Mesenchymal stem cell (in vitro differentiated cells and primary cell): ENCODE measurements around the gene MTG1.

Experiments used
- DNase-seq: peaks from one replicate; pipeline ENCODE4 v3.0.0-alpha.2; 2013
- H2AFZ ChIP-seq: one replicate; pipeline ENCODE4 v1.6.1; 2013; ENCODE audit warnings: low read depth, mild to moderate bottlenecking, control low read depth, inconsistent platforms, low read length, moderate library complexity
- H2AK5ac ChIP-seq: 2 replicates; pipeline ENCODE4 v1.6.1; 2013; ENCODE audit warnings: low read length, moderate library complexity, mild to moderate bottlenecking, inconsistent platforms; ENCODE audit not compliant: severe bottlenecking
- H2BK120ac ChIP-seq: one replicate; pipeline ENCODE4 v1.6.1; 2013; ENCODE audit warnings: low read depth, mild to moderate bottlenecking, inconsistent platforms, low read length, moderate library complexity
- H2BK12ac ChIP-seq, 2 experiments: one replicate each; pipeline ENCODE4 v1.6.1; 2013; ENCODE audit warnings: inconsistent platforms in 2 of 2, low read length in 2 of 2, mild to moderate bottlenecking in 2 of 2, moderate library complexity in 2 of 2, control low read depth in 1 of 2
- H2BK15ac ChIP-seq: one replicate; pipeline ENCODE4 v1.6.1; 2013; ENCODE audit warnings: mild to moderate bottlenecking, low read depth, inconsistent platforms; ENCODE audit not compliant: poor library complexity, severe bottlenecking
- H2BK5ac ChIP-seq: 2 replicates; pipeline ENCODE4 v1.6.1; 2013; ENCODE audit warnings: low read depth, mild to moderate bottlenecking, low read length, control low read depth, inconsistent platforms; ENCODE audit not compliant: poor library complexity, severe bottlenecking
- H3K14ac ChIP-seq, 2 experiments: one replicate each; pipeline ENCODE4 v1.6.1; 2013; ENCODE audit warnings: inconsistent platforms in 2 of 2, low read length in 2 of 2, control low read depth in 1 of 2, mild to moderate bottlenecking in 1 of 2, moderate library complexity in 1 of 2
- H3K18ac ChIP-seq, 2 experiments: one replicate each; pipeline ENCODE4 v1.6.1; 2013; ENCODE audit warnings: inconsistent platforms in 2 of 2, low read length in 2 of 2, control low read depth in 1 of 2, low read depth in 1 of 2, mild to moderate bottlenecking in 1 of 2
- H3K23ac ChIP-seq, 2 experiments: one replicate each; pipeline ENCODE4 v1.6.1; 2013; ENCODE audit warnings: inconsistent platforms in 2 of 2, low read length in 2 of 2, mild to moderate bottlenecking in 2 of 2, moderate library complexity in 2 of 2, control low read depth in 1 of 2
- H3K27ac ChIP-seq: 2 replicates; pipeline ENCODE4 v1.5.1; 2013; ENCODE audit warnings: mild to moderate bottlenecking, moderate library complexity, low read length, control low read depth, inconsistent platforms; ENCODE audit not compliant: poor library complexity, severe bottlenecking
- H3K27me3 ChIP-seq, 2 experiments: 2 replicates each; pipeline versions ENCODE4 v1.6.1 to v1.7.0; 2013; ENCODE audit warnings: low read length in 2 of 2, mild to moderate bottlenecking in 2 of 2, moderate library complexity in 2 of 2, control low read depth in 1 of 2, inconsistent platforms in 1 of 2; ENCODE audit not compliant: control insufficient read depth in 1 of 2, insufficient read depth in 1 of 2
- H3K36me3 ChIP-seq, 2 experiments: 2 replicates each; pipeline versions ENCODE4 v1.6.1 to v1.7.0; 2013; ENCODE audit warnings: low read length in 2 of 2, control low read depth in 1 of 2, inconsistent platforms in 1 of 2, low read depth in 1 of 2, mild to moderate bottlenecking in 1 of 2; ENCODE audit not compliant: insufficient read depth in 2 of 2, control insufficient read depth in 1 of 2
- H3K4ac ChIP-seq, 2 experiments: one replicate each; pipeline ENCODE4 v1.6.1; 2013; ENCODE audit warnings: inconsistent platforms in 2 of 2, low read length in 2 of 2, mild to moderate bottlenecking in 2 of 2, moderate library complexity in 2 of 2, control low read depth in 1 of 2, low read depth in 1 of 2
- H3K4me1 ChIP-seq: 2 replicates; pipeline ENCODE4 v1.6.1; 2013; ENCODE audit warnings: low read depth, low read length, control low read depth; ENCODE audit not compliant: control insufficient read depth, insufficient read depth
- H3K4me2 ChIP-seq: 2 replicates; pipeline ENCODE4 v1.6.1; 2013; ENCODE audit warnings: low read length, mild to moderate bottlenecking, inconsistent platforms; ENCODE audit not compliant: poor library complexity, severe bottlenecking
- H3K4me3 ChIP-seq, 2 experiments: 2 replicates each; pipeline versions ENCODE4 v1.5.1 to v1.7.0; 2013; ENCODE audit warnings: low read length in 2 of 2, mild to moderate bottlenecking in 2 of 2, control low read depth in 1 of 2, low read depth in 1 of 2; ENCODE audit not compliant: insufficient read depth in 1 of 2
- H3K79me1 ChIP-seq: replicated peaks from 2 replicates; pipeline ENCODE4 v1.6.1; 2013; ENCODE audit warnings: mild to moderate bottlenecking, control low read depth, low read length, inconsistent platforms; ENCODE audit not compliant: poor library complexity, severe bottlenecking
- H3K9ac ChIP-seq: 2 replicates; pipeline ENCODE4 v1.7.0; 2013; ENCODE audit warnings: mild to moderate bottlenecking, low read length, moderate library complexity
- H3K9me3 ChIP-seq: 2 replicates; pipeline ENCODE4 v1.7.0; 2013; ENCODE audit warnings: mild to moderate bottlenecking, low read length; ENCODE audit not compliant: control insufficient read depth
- H4K8ac ChIP-seq: one replicate; pipeline ENCODE4 v1.6.1; 2013; ENCODE audit warnings: inconsistent platforms, mild to moderate bottlenecking, low read length, moderate library complexity
- H4K91ac ChIP-seq: one replicate; pipeline ENCODE4 v1.6.1; 2013; ENCODE audit warnings: mild to moderate bottlenecking, low read length, inconsistent platforms
- WGBS: methylation state at CpG from one replicate; pipeline ENCODE4 v1.1.7; 2013; ENCODE audit warnings: mixed read lengths; 5-methylcytosine and 5-hydroxymethylcytosine counted together

The MTG1 gene

GRCh38 chr10:133418289-133418993 is 24.5 kb downstream of the MTG1 start:
- H3K27me3 ChIP-seq = peaks cover 0 to 4% of the 10 kb centered on the region in 2 experiments
- H3K18ac ChIP-seq = no peak overlapping the region
- no peak overlapping the region for H4K91ac ChIP-seq
- no peak overlapping the region for H4K8ac ChIP-seq
- H3K4ac ChIP-seq = no peak overlapping the region
- H2BK12ac ChIP-seq = no peak overlapping the region
- peaks cover 31% of the 10 kb centered on the region for H3K79me1 ChIP-seq
- no peak overlapping the region for H3K4me2 ChIP-seq
- DNase-seq = no peak
- H3K4me1 ChIP-seq = peaks cover 19% of the 10 kb centered on the region
- H3K4me3 ChIP-seq = no peak overlapping the region
- H2AFZ ChIP-seq = no peak overlapping the region
- no peak overlapping the region for H3K14ac ChIP-seq
- no peak overlapping the region for H2BK5ac ChIP-seq
- H3K23ac ChIP-seq = no peak overlapping the region
- H3K9ac ChIP-seq = no peak overlapping the region
- H2BK120ac ChIP-seq = no peak overlapping the region
- WGBS = 97% methylated on average over 14 of the region's 14 CpGs
- no peaks in the 10 kb centered on the region for H3K9me3 ChIP-seq
- no peak overlapping the region for H2BK15ac ChIP-seq
- peaks cover 48 to 63% of the 10 kb centered on the region in 2 experiments for H3K36me3 ChIP-seq
- H2AK5ac ChIP-seq = no peak overlapping the region
- H3K27ac ChIP-seq = no peak overlapping the region

GRCh38 chr10:133419211-133419950 is 25.4 kb downstream of the MTG1 start:
- Histone ChIP-seq H3K4me2 (no peak overlapping the region), H3K9ac (no peak overlapping the region), H3K18ac (no peak overlapping the region), H2BK5ac (no peak overlapping the region), H3K27ac (no peak overlapping the region), H3K4me1 (peaks cover 20% of the 10 kb centered on the region), H3K14ac (no peak overlapping the region), H2BK15ac (no peak overlapping the region), H3K4ac (no peak overlapping the region), H3K9me3 (no peaks in the 10 kb centered on the region), H2AK5ac (no peak overlapping the region), H3K36me3 (peaks cover 46 to 63% of the 10 kb centered on the region in 2 experiments), H4K91ac (no peak overlapping the region), H2BK12ac (no peak overlapping the region), H3K79me1 (peaks cover 31% of the 10 kb centered on the region), H3K4me3 (no peak overlapping the region), H3K27me3 (peaks cover 0 to 4% of the 10 kb centered on the region in 2 experiments), H4K8ac (no peak overlapping the region), H2AFZ (no peak overlapping the region), H3K23ac (no peak overlapping the region), H2BK120ac (no peak overlapping the region)
- WGBS = 93% methylated on average over 34 of the region's 34 CpGs
- DNase-seq = no peak

- peaks cover 20% of the 10 kb centered on the region for H3K4me1 ChIP-seq
- no peak overlapping the region for H2BK5ac ChIP-seq
- no peak overlapping the region for H4K8ac ChIP-seq
- no peak overlapping the region for H3K9ac ChIP-seq
- H2BK15ac ChIP-seq = no peak overlapping the region
- no peak overlapping the region for H4K91ac ChIP-seq
- H3K4ac ChIP-seq = no peak overlapping the region
- no peak overlapping the region for H3K27ac ChIP-seq
- 96% methylated on average over 17 of the region's 17 CpGs for WGBS
- H2AK5ac ChIP-seq = no peak overlapping the region
- no peak overlapping the region for H2BK120ac ChIP-seq
- no peaks in the 10 kb centered on the region for H3K9me3 ChIP-seq
- H3K36me3 ChIP-seq = peaks cover 46 to 59% of the 10 kb centered on the region in 2 experiments
- no peak overlapping the region for H2BK12ac ChIP-seq
- H3K14ac ChIP-seq = no peak overlapping the region
- no peak overlapping the region for H3K4me3 ChIP-seq
- peaks cover 0 to 4% of the 10 kb centered on the region in 2 experiments for H3K27me3 ChIP-seq
- H3K79me1 ChIP-seq = peaks cover 31% of the 10 kb centered on the region
- H3K4me2 ChIP-seq = no peak overlapping the region
- DNase-seq = no peak
- H3K18ac ChIP-seq = no peak overlapping the region
- H3K23ac ChIP-seq = no peak overlapping the region
- H2AFZ ChIP-seq = no peak overlapping the region
Observed at GRCh38 chr10:133420028-133420427, 26.1 kb downstream of the MTG1 start.

- no peak for DNase-seq
- Histone ChIP-seq H2BK12ac (no peak overlapping the region), H2BK5ac (no peak overlapping the region), H4K91ac (no peak overlapping the region), H3K4me3 (no peak overlapping the region), H3K9ac (no peak overlapping the region), H4K8ac (no peak overlapping the region), H3K4me1 (peaks cover 20% of the 10 kb centered on the region), H3K79me1 (peaks cover 27% of the 10 kb centered on the region), H3K4me2 (no peak overlapping the region), H2BK15ac (no peak overlapping the region), H3K18ac (no peak overlapping the region), H2AK5ac (no peak overlapping the region), H3K9me3 (no peaks in the 10 kb centered on the region), H3K4ac (no peak overlapping the region), H2AFZ (no peak overlapping the region), H3K27me3 (peaks cover 0 to 4% of the 10 kb centered on the region in 2 experiments), H3K23ac (no peak overlapping the region), H2BK120ac (no peak overlapping the region), H3K36me3 (peaks cover 40 to 55% of the 10 kb centered on the region in 2 experiments), H3K14ac (no peak overlapping the region), H3K27ac (no peak overlapping the region)
- WGBS = 82% methylated on average over 6 of the region's 6 CpGs
Observed at GRCh38 chr10:133420579-133420978, 26.6 kb downstream of the MTG1 start.
